ENCODE results near the gene CCDC6.
"Not testable (repeated sequence)": the region's sequence is repeated elsewhere in the genome, so short reads cannot be mapped to it uniquely, and the experiment has no call there.

CCDC6 gene

GRCh38 chr10:59905731-59906416, 482 bp downstream of the CCDC6 start:
- no peak for DNase-seq (ENCODE audit: low read depth in 2 of 2)

- no peak for DNase-seq (ENCODE audit: low read depth in 2 of 2)
Measured at GRCh38 chr10:59905066-59905730, 1.2 kb downstream of the CCDC6 start.

DNA sequence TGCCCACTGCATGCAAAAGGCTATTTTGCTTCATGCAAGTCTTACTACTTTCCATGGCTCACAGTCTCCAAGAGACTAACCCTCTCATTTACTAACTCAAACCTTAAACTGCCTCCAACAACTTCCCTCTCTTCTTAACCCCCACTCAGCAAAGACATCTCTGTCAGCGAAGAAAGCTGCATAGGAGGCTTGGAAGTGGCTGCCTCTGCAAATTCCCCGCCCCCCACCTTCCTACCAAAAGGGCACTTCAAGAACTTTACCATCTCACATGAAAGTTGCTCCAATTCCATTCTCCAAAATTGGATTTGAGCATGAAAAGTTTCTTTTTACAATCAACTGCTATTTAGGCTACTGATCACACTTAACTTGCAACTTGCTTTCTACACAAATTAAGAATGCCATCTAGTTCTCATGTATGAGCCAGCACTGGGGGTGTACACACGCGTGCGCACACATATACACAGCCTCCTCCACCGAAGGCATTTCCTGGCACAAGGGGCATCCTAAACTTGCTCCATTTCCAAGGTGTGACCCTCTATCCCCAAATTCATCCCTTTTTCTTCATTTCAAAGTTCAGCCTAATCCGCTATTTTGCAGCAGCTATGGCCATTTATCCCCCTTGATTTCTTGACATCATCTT, 1.8 kb downstream of the CCDC6 start:
- DNase-seq (ENCODE audit: low read depth in 2 of 2) = no peak

GRCh38 chr10:59903871-59904270, 2.5 kb downstream of the CCDC6 start:
- DNase-seq (ENCODE audit: low read depth in 2 of 2) = no peak

DNA sequence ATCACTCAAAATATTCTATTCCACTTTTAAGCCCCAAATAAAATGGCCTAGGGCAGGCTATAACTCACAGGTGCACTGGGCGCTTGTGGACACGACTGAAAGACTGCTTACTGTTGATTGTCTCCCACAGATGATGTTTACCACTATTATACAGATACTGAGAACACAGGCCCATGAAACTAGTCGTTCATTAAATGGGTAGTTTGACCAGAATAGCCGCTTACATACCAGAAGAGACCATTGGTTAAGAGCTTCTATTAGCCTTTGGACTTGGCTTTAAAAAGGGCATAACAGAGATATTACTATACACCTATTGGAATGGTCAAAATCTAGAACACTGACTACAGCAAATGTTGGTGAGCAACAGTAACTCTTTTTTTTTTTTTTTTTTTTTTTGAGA, 4.3 kb downstream of the CCDC6 start:
- DNase-seq (ENCODE audit: low read depth in 2 of 2) = no peak

DNA sequence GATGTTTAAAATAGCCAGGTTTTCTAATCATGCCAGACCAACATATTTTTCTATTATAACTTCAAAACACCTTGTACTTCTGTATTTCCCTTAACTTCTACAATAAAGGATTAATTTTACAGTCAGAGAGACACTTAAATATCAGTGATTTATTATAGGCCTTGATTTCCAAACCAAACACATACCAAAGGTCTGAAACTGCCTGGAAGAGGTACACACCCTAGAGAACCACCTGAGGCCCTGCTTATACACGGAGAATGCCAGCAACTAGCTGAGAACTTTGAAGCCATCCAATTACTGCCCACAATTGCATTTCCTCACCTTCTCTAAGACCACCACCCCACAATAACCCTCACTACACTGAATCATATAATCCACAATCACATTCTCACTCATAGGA, 4.9 kb downstream of the CCDC6 start:
- DNase-seq (ENCODE audit: low read depth in 2 of 2) = no peak

DNA sequence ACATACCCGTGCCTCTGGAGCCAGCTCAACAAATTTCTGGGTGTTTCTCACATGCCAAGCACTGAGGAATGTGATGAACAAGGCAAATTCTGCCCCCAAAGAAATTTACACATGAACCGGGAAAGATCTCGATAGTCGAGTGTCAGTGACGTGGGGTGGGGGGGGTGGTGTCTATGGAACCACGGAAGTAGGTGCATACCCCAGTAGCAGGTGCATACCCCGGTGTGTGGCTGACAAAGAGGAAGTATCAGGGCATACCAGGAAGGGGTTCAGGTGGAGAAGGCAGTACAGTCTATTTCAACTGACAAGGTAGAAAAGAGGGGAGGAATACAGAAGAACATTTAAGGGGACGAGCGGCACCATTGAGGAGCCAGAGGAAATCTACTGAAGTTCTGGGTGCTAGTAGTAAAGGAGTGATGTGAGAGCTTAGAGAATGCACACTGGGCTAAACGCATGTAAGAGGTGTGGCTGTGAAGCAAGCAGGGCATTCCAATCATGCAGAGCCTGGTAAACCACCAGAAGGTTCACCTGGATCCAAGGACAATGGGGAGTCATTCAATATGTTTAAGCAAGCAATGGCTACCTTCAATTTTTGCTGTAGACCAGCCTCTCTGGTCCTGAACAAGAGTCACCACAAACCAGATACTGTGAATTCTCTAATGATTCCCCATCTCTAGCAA, 6.2 kb downstream of the CCDC6 start:
- no peak for DNase-seq (ENCODE audit: low read depth in 2 of 2)

DNA sequence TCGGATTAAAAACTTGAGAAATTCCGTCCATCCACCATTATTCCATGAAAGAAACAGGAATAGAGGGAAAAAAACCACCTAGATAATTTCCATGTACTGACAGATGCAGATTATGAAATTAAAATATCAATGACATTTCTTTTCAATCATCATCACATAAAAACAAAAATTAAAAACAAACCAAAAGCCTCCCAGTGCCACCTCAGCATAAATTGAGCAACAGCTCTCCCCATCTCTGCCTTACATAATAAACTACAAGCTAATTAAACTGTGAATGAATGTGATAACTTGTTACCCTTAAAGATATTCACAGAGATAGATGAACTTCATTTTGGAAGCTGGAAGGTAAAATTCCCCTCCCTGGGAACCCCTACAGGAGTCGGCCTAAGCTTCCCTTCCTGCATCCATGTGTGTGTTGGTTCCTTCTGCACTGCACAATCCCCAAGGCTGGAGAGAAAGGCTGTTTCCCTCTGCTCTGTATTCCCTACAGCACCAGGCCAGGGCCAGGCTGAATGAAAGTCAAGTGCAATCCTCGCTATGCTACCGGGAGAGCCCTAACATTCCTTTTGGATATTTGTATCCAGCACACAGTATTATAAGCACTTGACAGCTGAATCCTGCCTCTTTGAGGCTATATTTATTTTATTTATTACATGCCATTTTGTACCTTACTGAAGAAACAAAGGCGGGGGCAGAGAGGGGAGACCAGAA, 8.1 kb downstream of the CCDC6 start:
- DNase-seq (ENCODE audit: low read depth in 2 of 2) = no peak

DNA sequence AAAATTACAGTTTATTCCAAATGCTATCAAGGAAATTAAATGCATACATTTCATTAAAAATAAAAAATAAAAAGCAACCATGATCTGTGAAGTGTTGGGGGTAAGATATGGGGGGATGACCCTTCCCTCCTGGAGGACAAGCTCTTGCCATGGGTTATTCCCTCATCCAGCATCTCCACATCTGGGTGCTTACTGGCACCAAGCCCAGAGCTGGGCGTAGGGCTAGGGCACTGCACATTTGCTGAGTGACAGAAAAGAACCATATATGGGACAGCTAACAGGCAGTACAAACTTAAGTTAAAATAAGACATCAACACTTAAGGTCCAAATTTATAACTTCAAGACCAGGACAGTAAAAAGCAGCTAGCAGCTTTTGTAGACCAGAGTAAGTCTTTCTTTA, 10.2 kb downstream of the CCDC6 start:
- DNase-seq (ENCODE audit: low read depth in 2 of 2) = no peak

- no peak for DNase-seq (ENCODE audit: low read depth in 2 of 2)
Measured at GRCh38 chr10:59895629-59896116, 10.7 kb downstream of the CCDC6 start.

DNA sequence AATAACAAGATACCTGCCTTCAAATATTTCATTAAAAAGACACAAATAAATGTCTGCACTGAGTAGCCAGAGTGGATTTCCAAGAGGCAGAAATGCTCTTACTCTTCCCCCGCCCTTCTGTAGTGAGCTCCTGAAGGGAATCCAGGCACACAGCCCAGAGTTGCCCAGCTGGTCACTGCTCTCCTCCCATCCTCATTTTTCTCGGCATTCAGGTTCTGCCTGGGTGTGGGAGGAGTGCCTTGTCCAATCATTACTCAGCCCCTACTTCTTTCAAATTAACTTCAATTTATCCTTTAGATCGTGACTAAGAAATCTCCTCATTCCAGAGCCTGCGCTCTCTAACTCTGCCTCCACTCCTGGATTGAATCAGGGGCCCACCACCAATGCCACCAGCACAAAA, 12.2 kb downstream of the CCDC6 start:
- DNase-seq (ENCODE audit: low read depth in 2 of 2) = no peak

DNA sequence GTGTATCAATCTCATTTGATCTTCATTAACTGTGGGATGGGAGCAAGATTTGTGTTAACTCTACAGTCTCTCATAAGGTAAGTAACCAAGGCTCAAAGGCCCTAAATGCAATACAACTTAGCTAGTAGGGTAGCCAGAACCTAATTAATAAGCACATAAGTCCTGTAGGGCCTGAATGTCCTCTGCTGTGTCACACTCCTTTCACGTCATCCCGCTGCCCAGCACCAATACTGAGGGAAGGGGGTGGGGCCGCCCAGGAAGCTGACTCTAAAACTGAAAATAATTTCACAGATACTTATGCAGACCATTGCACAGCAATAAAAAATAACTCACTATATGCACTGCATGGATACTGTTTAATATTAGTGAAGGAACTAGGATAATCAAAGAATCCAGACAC, 13.7 kb downstream of the CCDC6 start:
- no peak for DNase-seq (ENCODE audit: low read depth in 2 of 2)

GRCh38 chr10:59891936-59892335, 14.4 kb downstream of the CCDC6 start:
- no peak for DNase-seq (ENCODE audit: low read depth in 2 of 2)

DNA sequence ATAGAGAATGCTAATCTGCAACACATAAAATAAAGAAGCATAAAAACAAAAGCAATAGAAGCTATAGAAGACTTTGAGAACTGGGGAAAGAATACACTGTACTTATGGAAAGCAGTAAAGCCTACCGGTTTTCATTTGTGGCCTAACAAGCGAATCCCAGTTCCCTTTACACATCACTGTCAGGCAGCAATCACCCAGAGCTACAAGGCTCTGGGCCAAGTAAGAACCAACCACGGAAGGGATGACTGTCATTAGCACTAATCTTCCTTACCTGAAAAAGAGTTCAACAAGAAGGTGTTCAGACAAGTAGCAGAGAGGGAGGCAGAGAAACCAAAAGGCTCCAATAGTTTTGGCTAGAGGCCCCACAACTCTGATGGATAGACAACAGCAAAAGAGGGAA, 15.0 kb downstream of the CCDC6 start:
- no peak for DNase-seq (ENCODE audit: low read depth in 2 of 2)

DNA sequence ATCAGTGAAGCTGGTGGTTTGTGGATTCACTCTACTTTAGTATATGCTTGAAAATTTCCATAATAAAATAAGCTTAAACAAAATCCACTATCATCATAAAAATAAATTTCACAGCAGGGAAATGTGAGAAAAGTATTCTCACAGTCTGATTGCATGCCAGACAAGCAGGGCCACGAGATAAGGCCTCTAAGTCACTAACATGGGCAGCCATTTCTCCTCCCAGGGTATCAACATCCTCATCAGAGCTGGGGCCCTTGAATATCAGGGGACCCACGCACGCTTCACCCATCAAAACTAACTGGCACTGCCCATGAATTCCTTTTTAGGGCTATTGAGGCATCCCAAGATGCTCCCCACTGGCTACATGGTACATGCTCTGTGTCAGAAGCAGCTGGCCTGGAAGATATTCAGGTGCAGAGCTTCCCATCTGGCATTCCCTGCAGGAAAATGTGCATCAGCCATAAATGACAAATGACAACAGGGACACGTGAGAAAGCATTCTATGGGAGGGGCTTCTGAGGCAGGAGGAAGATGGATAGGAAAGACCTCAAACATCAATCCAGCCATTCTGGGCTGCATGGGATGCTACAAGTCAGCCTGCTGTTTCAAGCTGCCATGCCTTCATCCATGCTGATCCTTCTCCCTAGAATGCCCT, 17.4 kb downstream of the CCDC6 start:
- DNase-seq (ENCODE audit: low read depth in 2 of 2) = no peak

GRCh38 chr10:59887972-59888640, 18.2 kb downstream of the CCDC6 start:
- DNase-seq (ENCODE audit: low read depth in 2 of 2) = no peak

DNA sequence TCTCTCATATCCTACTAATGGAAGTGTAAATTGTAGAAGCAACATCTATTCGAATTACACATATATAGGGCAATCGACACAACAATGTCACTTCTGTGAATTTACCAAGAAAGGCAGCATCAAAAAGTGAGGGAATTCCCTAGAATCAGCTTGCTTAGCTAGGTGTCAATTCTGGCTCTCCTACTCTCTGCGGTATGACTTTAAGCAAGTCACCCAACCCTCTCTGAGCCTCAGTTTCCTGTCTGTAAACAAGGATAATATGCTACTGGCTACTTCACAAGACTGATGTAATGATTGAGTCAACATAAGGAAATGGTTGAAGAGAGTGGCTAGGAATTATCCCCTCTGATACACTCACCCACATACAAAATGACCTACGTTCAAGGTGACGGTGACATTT, 19.4 kb downstream of the CCDC6 start:
- DNase-seq (ENCODE audit: low read depth in 2 of 2) = no peak

DNA sequence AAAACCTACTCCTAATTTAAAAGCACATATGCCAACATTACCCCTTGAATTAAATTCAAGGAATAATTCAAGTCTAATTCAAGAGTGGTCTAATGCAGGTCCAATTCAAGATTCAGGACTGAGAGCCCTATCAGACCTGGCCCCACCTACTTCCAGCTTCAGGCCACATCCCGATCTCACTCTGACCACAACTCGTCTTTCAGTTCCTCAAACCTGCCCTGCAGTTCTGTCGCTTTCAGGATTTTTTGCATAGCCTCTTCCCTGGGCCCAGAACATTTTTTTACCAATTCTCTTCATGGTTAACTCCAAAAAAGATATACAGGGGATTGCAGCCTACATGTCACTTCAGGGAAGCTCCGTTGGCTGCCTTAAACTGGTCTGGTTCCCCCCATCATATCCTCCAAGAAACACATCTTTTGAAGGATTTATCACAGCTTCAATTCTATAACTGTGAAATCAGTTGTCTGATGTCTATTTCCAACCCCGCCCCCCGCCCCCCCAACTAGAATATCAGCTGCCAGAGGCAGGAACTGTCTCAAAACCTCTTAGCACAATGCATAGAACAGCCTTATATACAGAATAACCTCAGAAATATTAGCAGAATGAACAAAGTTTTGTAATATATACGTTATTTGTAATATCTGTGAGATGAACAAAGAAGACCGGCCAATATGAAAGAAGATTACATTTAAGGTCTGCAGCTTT, 20.8 kb downstream of the CCDC6 start:
- no peak for DNase-seq (ENCODE audit: low read depth in 2 of 2)

DNA sequence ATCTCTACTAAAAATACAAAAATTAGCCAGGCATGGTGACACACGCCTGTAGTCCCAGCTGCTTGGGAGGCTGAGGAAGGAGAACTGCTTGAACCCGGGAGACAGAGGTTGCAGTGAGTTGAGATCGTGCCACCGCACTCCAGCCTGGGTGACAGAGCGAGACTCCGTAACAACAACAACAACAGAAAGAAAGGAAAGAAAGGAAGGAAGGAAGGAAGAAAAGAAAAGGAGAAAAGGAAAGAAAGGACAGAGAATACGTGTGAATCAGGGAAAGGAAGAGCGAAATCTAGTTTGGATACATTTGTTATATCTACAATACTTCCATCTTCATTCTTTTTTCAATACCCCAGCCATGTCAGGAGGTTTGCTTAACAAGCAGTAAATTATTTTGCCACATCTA, 21.5 kb downstream of the CCDC6 start:
- DNase-seq (ENCODE audit: low read depth in 2 of 2) = not testable (repeated sequence)

- no peak for DNase-seq (ENCODE audit: low read depth in 2 of 2)
Measured at GRCh38 chr10:59881640-59882039, 24.7 kb downstream of the CCDC6 start.

All from stimulated activated CD8-positive, alpha-beta memory T cell treated with anti-CD3 and anti-CD28 coated beads, Interleukin-15, amount 100 ng/mL, for 4 hours (primary cell).